GM21786 (cell line): ENCODE data around the gene CLPTM1L.
"Not testable (repeated sequence)": the region's sequence is repeated elsewhere in the genome, so short reads cannot be mapped to it uniquely, and the experiment has no call there.

Experiments
- ATAC-seq: cut with Tn5 transposase; IDR thresholded peaks from one replicate; pipeline ENCODE4 v1.9.1; 2021; ENCODE audit not compliant: unreplicated experiment

Gene CLPTM1L

GRCh38 chr5:1278656-1279442 lies 66.0 kb downstream of the CLPTM1L start:
- no peak for ATAC-seq

GRCh38 chr5:1278216-1278615 lies 66.7 kb downstream of the CLPTM1L start:
- no peak for ATAC-seq

GRCh38 chr5:1277781-1278180 lies 67.1 kb downstream of the CLPTM1L start:
- ATAC-seq = no peak

GRCh38 chr5:1277331-1277730 lies 67.6 kb downstream of the CLPTM1L start:
- no peak for ATAC-seq

- no peak for ATAC-seq
Measured at GRCh38 chr5:1276930-1277329, 68.0 kb downstream of the CLPTM1L start.

- not testable (repeated sequence) for ATAC-seq
Measured at GRCh38 chr5:1275397-1276391, 69.2 kb downstream of the CLPTM1L start.

- no peak for ATAC-seq
Measured at GRCh38 chr5:1274471-1274870, 70.4 kb downstream of the CLPTM1L start.

GRCh38 chr5:1273745-1274144 lies 71.2 kb downstream of the CLPTM1L start:
- no peak for ATAC-seq

- no peak for ATAC-seq
Measured at GRCh38 chr5:1272201-1272600, 72.7 kb downstream of the CLPTM1L start.

- ATAC-seq = no peak
Measured at GRCh38 chr5:1270933-1271914, 73.7 kb downstream of the CLPTM1L start.

- ATAC-seq = no peak
Measured at GRCh38 chr5:1270426-1270825, 74.5 kb downstream of the CLPTM1L start.

- ATAC-seq = no peak
Measured at GRCh38 chr5:1268666-1269065, 76.2 kb downstream of the CLPTM1L start.

GRCh38 chr5:1268056-1268455 lies 76.8 kb downstream of the CLPTM1L start:
- no peak for ATAC-seq
